ENCODE measurements around the gene TUBB4B.

DNA sequence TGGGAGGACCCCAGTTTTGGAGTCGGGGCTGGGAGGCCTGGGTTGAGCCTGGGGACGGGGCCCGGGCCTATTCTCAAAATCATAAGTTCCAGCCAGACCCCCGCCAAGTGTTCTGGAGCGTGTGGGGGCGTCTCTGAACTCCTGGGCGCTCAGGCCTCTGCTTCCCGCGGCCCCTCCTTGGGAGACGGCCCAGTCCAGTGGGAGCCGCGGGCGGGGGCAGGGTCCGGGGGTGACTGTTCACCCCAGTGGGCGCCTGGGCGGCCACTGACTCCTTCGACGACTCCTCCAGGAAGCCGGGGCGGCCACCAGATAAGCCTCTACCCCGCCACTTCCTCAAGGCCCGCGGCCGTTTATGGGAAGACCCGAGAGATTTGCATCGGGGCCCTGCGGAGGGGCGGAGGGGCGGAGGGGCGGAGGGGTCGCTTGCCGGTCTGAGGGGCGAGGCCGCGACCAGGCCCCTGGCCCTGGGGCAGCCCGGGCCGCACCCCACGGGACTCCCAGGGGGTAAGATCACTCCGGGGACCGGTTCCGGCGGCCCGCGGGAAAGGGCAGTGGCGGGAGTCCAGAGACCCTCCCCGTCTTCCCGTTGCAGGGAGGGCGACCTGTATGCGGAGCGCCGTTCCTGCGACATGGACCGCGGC lies 37.1 kb downstream of the TUBB4B start:
- TF ChIP-seq, protein P1, sequence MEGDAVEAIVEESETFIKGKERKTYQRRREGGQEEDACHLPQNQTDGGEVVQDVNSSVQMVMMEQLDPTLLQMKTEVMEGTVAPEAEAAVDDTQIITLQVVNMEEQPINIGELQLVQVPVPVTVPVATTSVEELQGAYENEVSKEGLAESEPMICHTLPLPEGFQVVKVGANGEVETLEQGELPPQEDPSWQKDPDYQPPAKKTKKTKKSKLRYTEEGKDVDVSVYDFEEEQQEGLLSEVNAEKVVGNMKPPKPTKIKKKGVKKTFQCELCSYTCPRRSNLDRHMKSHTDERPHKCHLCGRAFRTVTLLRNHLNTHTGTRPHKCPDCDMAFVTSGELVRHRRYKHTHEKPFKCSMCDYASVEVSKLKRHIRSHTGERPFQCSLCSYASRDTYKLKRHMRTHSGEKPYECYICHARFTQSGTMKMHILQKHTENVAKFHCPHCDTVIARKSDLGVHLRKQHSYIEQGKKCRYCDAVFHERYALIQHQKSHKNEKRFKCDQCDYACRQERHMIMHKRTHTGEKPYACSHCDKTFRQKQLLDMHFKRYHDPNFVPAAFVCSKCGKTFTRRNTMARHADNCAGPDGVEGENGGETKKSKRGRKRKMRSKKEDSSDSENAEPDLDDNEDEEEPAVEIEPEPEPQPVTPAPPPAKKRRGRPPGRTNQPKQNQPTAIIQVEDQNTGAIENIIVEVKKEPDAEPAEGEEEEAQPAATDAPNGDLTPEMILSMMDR (IDR thresholded peaks at IDR 0.05; ENCODE audit: low read length) = no peak
- no peak for TF ChIP-seq EZH2 (IDR thresholded peaks at IDR 0.05; ENCODE audit: borderline replicate concordance, low read length)
